D721Med (cell line): ENCODE data around the gene NSUN2.
"Not testable (repeated sequence)": the region's sequence is repeated elsewhere in the genome, so short reads cannot be mapped to it uniquely, and the experiment has no call there.

ENCODE experiments used
- DNase-seq: peaks from one replicate; pipeline ENCODE4 v3.0.0; 2011; ENCODE audit warnings: low spot score; ENCODE audit not compliant: insufficient read length
- FAIRE-seq: peaks from 2 replicates; lab custom pipeline; 2011; peaks lifted over from hg19 to GRCh38; lab: Jason Lieb, UNC
- TF ChIP-seq, protein P1 (sequence below): IDR thresholded peaks from 2 replicates; pipeline ENCODE4 v1.5.1; 2012; ENCODE audit warnings: mild to moderate bottlenecking, control low read depth; ENCODE audit not compliant: insufficient read depth; ENCODE audit errors: missing control alignments

The NSUN2 gene

DNA sequence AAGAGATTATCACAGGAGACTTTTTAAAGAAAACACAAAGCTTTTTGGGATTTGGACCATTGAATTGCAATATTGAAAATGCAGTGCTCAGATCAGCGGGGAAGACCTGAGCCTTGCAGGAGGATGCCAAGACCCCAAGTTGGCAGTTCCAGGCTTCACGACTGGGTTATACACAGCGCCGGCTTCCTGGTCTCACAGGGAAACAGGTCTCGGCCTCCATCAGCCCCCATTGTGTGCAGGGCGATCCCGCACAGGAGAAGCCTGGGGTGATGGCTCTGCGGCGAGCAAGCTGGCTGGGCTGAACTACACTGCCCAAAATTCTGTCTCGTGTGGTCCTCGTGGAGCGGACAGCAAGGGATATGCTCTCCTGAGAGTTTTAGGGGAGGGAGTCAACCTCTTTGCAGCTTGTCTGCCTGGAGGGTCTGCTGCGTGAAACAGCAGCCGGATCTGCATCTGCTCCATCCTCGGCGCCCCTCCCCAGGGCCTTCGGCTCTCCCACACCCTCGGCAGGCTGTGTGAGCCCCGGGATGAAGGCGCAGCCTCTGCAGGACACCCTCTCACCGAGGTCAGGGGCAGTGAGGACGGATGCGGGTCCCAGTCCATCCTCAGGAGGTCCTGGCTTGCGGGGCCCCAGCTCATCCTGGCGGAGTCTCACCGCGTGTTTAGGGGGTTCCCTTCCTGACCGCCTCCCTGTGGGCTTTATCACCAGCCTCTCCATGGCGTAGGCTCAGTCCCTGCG lies 60.6 kb downstream of the NSUN2 start:
- no peak for FAIRE-seq
- DNase-seq, result no peak
- TF ChIP-seq, protein P1, sequence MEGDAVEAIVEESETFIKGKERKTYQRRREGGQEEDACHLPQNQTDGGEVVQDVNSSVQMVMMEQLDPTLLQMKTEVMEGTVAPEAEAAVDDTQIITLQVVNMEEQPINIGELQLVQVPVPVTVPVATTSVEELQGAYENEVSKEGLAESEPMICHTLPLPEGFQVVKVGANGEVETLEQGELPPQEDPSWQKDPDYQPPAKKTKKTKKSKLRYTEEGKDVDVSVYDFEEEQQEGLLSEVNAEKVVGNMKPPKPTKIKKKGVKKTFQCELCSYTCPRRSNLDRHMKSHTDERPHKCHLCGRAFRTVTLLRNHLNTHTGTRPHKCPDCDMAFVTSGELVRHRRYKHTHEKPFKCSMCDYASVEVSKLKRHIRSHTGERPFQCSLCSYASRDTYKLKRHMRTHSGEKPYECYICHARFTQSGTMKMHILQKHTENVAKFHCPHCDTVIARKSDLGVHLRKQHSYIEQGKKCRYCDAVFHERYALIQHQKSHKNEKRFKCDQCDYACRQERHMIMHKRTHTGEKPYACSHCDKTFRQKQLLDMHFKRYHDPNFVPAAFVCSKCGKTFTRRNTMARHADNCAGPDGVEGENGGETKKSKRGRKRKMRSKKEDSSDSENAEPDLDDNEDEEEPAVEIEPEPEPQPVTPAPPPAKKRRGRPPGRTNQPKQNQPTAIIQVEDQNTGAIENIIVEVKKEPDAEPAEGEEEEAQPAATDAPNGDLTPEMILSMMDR, result no peak

DNA sequence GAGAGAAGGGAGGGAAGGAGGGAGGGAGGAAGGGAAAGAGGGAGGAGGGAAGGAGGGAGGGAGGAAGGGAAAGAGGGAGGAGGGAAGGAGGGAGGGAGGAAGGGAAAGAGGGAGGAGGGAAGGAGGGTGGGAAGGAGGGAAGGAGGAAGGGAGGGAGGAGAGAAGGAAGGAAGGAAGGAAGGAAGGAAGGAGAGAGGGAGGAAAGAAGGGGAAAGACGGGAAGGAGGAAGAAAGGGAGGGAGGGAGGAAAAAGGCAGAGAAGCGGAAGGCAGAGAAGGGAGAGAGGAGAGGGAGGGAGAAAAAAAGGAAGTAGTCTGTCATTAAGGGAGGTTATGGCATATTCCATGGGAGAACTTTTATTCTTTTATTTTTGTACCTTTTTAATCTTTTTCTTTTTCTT lies 61.2 kb downstream of the NSUN2 start:
- FAIRE-seq, DNase-seq: not testable (repeated sequence)

DNA sequence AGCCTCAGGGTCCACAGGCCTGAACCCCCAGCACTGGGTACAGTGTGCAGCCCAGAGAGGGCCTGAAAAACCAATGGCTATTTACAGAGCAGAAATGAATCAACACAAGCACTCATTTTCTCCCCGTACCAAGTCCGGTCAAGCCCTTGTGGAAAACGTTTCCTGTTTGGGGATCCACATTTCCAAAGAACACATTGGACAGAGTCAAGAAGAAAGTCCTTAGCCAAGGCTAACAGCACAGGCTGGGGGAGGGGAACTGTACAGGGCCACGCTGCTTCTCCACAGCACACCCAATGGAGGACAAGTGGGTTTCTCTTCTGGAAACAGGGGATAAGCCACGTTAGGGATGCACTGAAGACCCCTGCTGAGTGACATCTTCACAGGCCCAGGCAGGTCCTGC lies 62.3 kb downstream of the NSUN2 start:
- DNase-seq (no peak), FAIRE-seq (no peak)
- TF ChIP-seq, protein P1, result no peak

DNA sequence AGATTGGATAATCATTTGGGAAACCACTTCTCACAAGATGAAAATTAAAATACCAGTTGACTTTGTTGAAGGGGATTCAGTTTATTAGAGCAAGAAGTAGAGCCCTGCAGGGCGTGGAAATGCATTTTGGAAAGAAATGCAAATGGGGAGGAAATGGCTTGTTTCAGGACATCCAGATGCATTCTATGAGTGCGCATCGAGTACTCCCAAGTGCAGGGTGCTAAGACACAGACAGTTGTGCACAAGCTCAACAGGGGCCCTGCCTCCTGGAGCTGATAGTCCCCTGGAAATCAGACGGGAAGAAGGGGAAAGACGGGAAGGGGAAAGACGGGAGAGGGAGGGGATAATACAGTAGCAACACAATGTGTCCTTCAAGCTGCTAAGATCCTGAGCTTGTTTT lies 64.0 kb downstream of the NSUN2 start:
- FAIRE-seq, result no peak
- TF ChIP-seq, protein P1, result no peak
- no peak for DNase-seq

DNA sequence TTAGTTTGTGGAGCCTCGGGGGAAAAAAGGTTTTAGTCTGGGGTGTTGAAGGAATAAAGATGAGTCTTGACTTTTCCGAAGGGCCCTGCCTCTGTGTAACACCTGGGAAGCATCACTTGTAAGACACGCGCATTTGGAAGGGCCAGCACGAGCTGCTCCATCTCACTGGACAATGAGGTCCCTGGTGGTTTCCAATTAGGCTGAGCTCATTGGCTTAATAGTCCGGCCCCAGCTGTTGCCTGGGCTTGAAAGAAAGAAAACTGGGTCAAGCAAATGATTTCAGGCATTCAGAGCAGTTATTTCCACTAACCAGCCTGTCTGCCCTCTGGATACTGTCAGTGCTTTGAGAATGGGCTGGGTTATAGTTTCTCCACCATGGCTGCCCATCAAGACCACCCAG lies 64.5 kb downstream of the NSUN2 start:
- FAIRE-seq (no peak), DNase-seq (no peak)
- TF ChIP-seq, protein P1, result no peak

DNA sequence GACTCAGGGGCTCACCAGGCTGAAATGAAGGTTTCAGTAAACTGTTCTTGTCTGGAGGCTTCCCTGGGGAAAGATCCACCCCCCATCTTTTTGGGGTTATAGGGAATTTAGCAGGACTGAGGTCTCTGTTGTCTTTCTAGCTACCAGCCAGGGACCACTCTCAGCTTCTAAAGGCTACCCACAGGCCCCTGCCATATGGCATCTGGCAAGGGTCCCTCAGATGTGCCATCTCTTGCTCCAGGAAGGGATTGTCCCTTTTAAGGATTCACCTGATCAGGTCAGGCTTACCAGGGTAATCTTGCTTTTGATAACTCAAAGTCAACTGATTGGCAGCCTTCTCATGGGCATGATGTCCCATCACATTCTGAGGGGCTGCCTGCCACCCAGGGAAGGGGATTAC lies 65.0 kb downstream of the NSUN2 start:
- DNase-seq (no peak), FAIRE-seq (no peak)
- TF ChIP-seq, protein P1, result no peak

DNA sequence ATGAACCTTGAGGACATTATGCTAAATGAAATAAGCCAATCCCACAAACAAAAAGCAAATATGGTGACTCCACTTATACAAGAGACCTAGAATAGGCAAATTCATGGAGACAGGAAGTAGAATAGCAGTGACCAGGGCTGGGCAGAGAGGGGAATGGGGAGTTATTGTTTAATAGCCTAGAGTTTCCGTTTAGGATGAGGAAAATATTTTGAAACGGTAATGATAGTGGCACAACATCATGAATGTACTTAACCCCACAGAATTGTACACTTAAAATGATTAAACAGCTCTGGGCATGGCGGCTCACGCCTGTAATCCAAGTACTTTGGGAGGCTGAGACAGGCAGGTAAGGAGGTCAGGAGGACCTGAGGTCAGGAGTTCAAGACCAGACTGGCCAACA lies 65.8 kb downstream of the NSUN2 start:
- TF ChIP-seq, protein P1, result no peak
- DNase-seq (no peak), FAIRE-seq (no peak)
